Gastroesophageal sphincter (tissue), 4 donors: ENCODE data around the gene EHBP1. TPM values are rescaled to one million over a fixed set of nuclear protein-coding genes. Genes with fewer than 3 reads are reported as not detected.
A peak's percentile ranks its signal among the peaks of the same experiment; 100 is the strongest.

Experiments used
- ATAC-seq: fragments of 150-250 bp; one replicate; pipeline ENCODE4 v1.9.1; 2016; ENCODE audit warnings: mild to moderate bottlenecking, moderate library complexity
- H3K27ac ChIP-seq, 4 donors: fragments of 200-600 bp; sonication (generic) in 3 of 4; 1 replicate in 3 of 4; 2 replicates in 1 of 4; pipeline ENCODE4 v1.5.1; 2016 to 2019
- H3K27me3 ChIP-seq: fragments of 200-600 bp; sonication (generic); one replicate; pipeline ENCODE4 v1.5.1; 2019
- H3K36me3 ChIP-seq, 2 donors: fragments of 200-600 bp; sonication (generic); one replicate each; pipeline ENCODE4 v1.5.1; 2019; ENCODE audit warnings: control low read depth in 1 of 2
- H3K4me1 ChIP-seq, 3 donors: fragments of 200-600 bp; sonication (generic); 1 replicate in 2 of 3; 2 replicates in 1 of 3; pipeline ENCODE4 v1.5.1; 2016 to 2019; ENCODE audit warnings: control low read depth in 2 of 3
- H3K4me3 ChIP-seq, 2 donors: fragments of 200-600 bp; sonication (generic); one replicate each; pipeline ENCODE4 v1.5.1; 2019; ENCODE audit warnings: mild to moderate bottlenecking in 1 of 2, moderate library complexity in 1 of 2
- H3K9me3 ChIP-seq, 3 donors: fragments of 200-600 bp; sonication (generic); one replicate each; pipeline ENCODE4 v1.5.1; 2017 to 2019; ENCODE audit warnings: control low read depth in 2 of 3
- CTCF ChIP-seq, 4 experiments: fragments of 200-600 bp in 2 of 4; fragments of 450-650 bp in 2 of 4; sonication (generic) in 1 of 4; IDR thresholded peaks; one replicate each; pipeline ENCODE4 v1.5.1; 2017 to 2019; ENCODE audit warnings: antibody characterized with exemption in 4 of 4, mild to moderate bottlenecking in 2 of 4, moderate library complexity in 2 of 4
- EP300 ChIP-seq: sonication (generic); formaldehyde crosslinking; IDR thresholded peaks from one replicate; pipeline ENCODE4 v1.6.1; 2017; ENCODE audit warnings: antibody characterized with exemption, mild to moderate bottlenecking
- POLR2A ChIP-seq, 2 donors: fragments of 450-650 bp; IDR thresholded peaks; one replicate each; pipeline ENCODE4 v1.6.1; 2017; ENCODE audit warnings: antibody characterized with exemption in 2 of 2, mild to moderate bottlenecking in 2 of 2, moderate library complexity in 1 of 2
- POLR2AphosphoS5 ChIP-seq: sonication (generic); formaldehyde crosslinking; IDR thresholded peaks from one replicate; pipeline ENCODE4 v1.6.1; 2017; ENCODE audit warnings: antibody characterized with exemption
- WGBS, 2 donors: methylation state at CpG; one replicate each; pipeline ENCODE4 v1.1.5; 2018; ENCODE audit warnings: low coverage in 1 of 2; 5-methylcytosine and 5-hydroxymethylcytosine counted together
- total RNA-seq, 4 donors: library from RNA; depleted of rRNA; stranded (reverse); fragments of >200 nt; gene quantifications; one replicate each; pipeline ENCODE4 v1.1.0, GENCODE V29; 2016

EHBP1 gene
- total RNA-seq, 4 donors from 2014 or later = 82.4 to 159 (median 146) TPM

GRCh38 chr2:62660582-62661262, 44.8 kb upstream of the EHBP1 start:
- H3K4me3 ChIP-seq = no peak overlapping the region
- no peak for ATAC-seq
- TF ChIP-seq POLR2A (IDR thresholded peaks at IDR 0.05) (no peak), POLR2AphosphoS5 (no peak), CTCF (IDR thresholded peaks at IDR 0.05) (no peak), EP300 (no peak)
- H3K27me3 ChIP-seq = no peaks in the 10 kb centered on the region
- peaks cover 22 to 66% (median 25%) of the 10 kb centered on the region in 3 donors for H3K4me1 ChIP-seq
- H3K36me3 ChIP-seq = no peaks in the 10 kb centered on the region
- WGBS, 2 donors = 81 to 94% methylated on average over 2 of the region's 2 CpGs
- peak overlapping the region; percentile 10 to 82 (median 48) for H3K27ac ChIP-seq
- no peaks in the 10 kb centered on the region for H3K9me3 ChIP-seq

GRCh38 chr2:62661263-62661635, 44.3 kb upstream of the EHBP1 start:
- peak overlapping the region in 3 of 4 donors; percentile 10 to 82 (median 47) for H3K27ac ChIP-seq
- no peaks in the 10 kb centered on the region for H3K9me3 ChIP-seq
- 94 to 100% methylated on average over 3 of the region's 3 CpGs for WGBS, 2 donors
- H3K4me3 ChIP-seq = no peak overlapping the region
- TF ChIP-seq POLR2AphosphoS5 (no peak), CTCF (IDR thresholded peaks at IDR 0.05) (no peak), EP300 (no peak), POLR2A (IDR thresholded peaks at IDR 0.05) (no peak)
- H3K36me3 ChIP-seq = no peaks in the 10 kb centered on the region
- peaks cover 27 to 71% (median 30%) of the 10 kb centered on the region in 3 donors for H3K4me1 ChIP-seq
- no peak for ATAC-seq
- H3K27me3 ChIP-seq = no peaks in the 10 kb centered on the region

GRCh38 chr2:62662131-62662530, 43.4 kb upstream of the EHBP1 start:
- Histone ChIP-seq H3K36me3 (no peaks in the 10 kb centered on the region), H3K9me3 (no peaks in the 10 kb centered on the region), H3K4me1 (peaks cover 27 to 78% (median 30%) of the 10 kb centered on the region in 3 donors), H3K4me3 (no peak overlapping the region), H3K27ac (peak overlapping the region; percentile 76 to 82 (median 82)), H3K27me3 (no peaks in the 10 kb centered on the region)
- TF ChIP-seq CTCF (IDR thresholded peaks at IDR 0.05) (no peak), POLR2A (IDR thresholded peaks at IDR 0.05) (no peak), POLR2AphosphoS5 (no peak), EP300 (no peak)
- ATAC-seq = no peak
- 60 to 69% methylated on average over 2 of the region's 2 CpGs for WGBS, 2 donors

GRCh38 chr2:62662554-62662953, 43.0 kb upstream of the EHBP1 start:
- H3K36me3 ChIP-seq = no peaks in the 10 kb centered on the region
- TF ChIP-seq POLR2A (IDR thresholded peaks at IDR 0.05) (no peak), POLR2AphosphoS5 (no peak), EP300 (no peak), CTCF (IDR thresholded peaks at IDR 0.05) (no peak)
- peak overlapping the region; percentile 76 to 82 (median 82) for H3K27ac ChIP-seq
- no peaks in the 10 kb centered on the region for H3K9me3 ChIP-seq
- no peak overlapping the region for H3K4me3 ChIP-seq
- H3K4me1 ChIP-seq = peaks cover 27 to 82% (median 30%) of the 10 kb centered on the region in 3 donors
- no peaks in the 10 kb centered on the region for H3K27me3 ChIP-seq
- no peak for ATAC-seq
- WGBS, 2 donors = 13 to 18% methylated on average over 2 of the region's 2 CpGs

- H3K9me3 ChIP-seq = no peaks in the 10 kb centered on the region
- ATAC-seq = peak; percentile 84
- H3K27me3 ChIP-seq = no peaks in the 10 kb centered on the region
- TF ChIP-seq EP300 (no peak), POLR2A (IDR thresholded peaks at IDR 0.05) (no peak), CTCF (IDR thresholded peaks at IDR 0.05) (no peak), POLR2AphosphoS5 (peak; percentile 85)
- peaks cover 27 to 82% (median 30%) of the 10 kb centered on the region in 3 donors for H3K4me1 ChIP-seq
- H3K36me3 ChIP-seq = no peaks in the 10 kb centered on the region
- H3K4me3 ChIP-seq = no peak overlapping the region
- peak overlapping the region; percentile 76 to 82 (median 82) for H3K27ac ChIP-seq
Measured at GRCh38 chr2:62663411-62663810, 42.1 kb upstream of the EHBP1 start.
